ENCODE results near the gene ANK3. TPM values are rescaled to one million over a fixed set of nuclear protein-coding genes. Genes with fewer than 3 reads are reported as not detected.
A peak's percentile ranks its signal among the peaks of the same experiment; 100 is the strongest.

ANK3 gene
- total and polyA plus RNA-seq, 4 donors, result 101 to 318 (median 146) TPM

DNA sequence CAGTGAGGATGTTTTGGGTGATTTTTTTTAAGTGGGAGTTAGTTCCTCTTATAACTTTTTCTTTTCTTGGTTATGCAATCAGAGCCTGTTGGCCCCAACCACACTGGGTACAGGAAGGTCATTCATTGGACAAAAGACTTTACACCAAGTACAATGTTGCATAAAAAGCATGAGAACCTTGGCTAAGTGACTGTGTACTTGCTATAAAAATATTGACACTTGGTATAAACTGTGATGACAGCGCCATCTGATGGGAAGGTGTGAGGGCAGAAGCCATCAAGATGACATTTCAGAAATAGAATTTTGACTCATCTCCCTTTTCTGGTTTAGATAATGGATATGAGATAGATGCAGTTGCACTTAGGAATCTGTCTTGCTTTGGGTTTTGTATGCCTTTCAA is 357.0 kb downstream of the ANK3 start:
- Histone ChIP-seq H3K4me1 (ENCODE audit: control insufficient read depth, insufficient read depth, low read length) (no peaks in the 10 kb centered on the region), H3K27ac (ENCODE audit: low read depth, low read length) (no peak overlapping the region), H3K4me3 (ENCODE audit: low read depth, low read length) (no peak overlapping the region), H3K27me3 (ENCODE audit: control insufficient read depth, insufficient read depth, low read length) (no peaks in the 10 kb centered on the region), H3K36me3 (ENCODE audit: control insufficient read depth, insufficient read depth, low read length) (peaks cover 4% of the 10 kb centered on the region), H3K9me3 (ENCODE audit: control insufficient read depth, insufficient read depth, low read length) (no peaks in the 10 kb centered on the region)
- peak in 3 of 6 donors; percentile 9 to 74 (median 37) for DNase-seq (ENCODE audit: low read depth in 4 of 6, low spot score in 6 of 6)
- WGBS (ENCODE audit: insufficient coverage), result 20% methylated on average over 1 of the region's 1 CpG

DNA sequence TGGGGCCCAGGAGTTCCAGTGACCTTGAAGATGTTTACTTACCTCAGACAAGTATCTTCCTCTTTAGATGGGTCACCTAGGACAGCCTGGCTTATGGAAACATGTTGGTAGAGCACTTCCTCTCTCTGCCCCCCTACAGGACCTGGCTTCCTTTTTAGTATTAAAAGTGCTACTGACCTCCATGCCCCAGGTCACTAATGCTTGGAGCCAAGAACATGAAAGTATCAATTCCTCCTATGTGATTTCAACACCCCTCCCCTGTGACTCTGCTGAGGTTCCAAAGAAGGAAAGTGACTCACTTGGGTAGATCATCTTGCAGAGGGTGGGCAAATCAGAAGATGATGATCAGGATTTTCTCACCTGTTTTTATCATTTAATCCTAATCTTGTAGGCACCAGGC is 358.0 kb downstream of the ANK3 start:
- H3K27me3 ChIP-seq (ENCODE audit: control insufficient read depth, insufficient read depth, low read length), result no peaks in the 10 kb centered on the region
- H3K27ac ChIP-seq (ENCODE audit: low read depth, low read length), result no peak overlapping the region
- H3K4me3 ChIP-seq (ENCODE audit: low read depth, low read length), result no peak overlapping the region
- peaks cover 4% of the 10 kb centered on the region for H3K36me3 ChIP-seq (ENCODE audit: control insufficient read depth, insufficient read depth, low read length)
- DNase-seq (ENCODE audit: low read depth in 4 of 6, low spot score in 6 of 6), result no peak
- no peaks in the 10 kb centered on the region for H3K4me1 ChIP-seq (ENCODE audit: control insufficient read depth, insufficient read depth, low read length)
- H3K9me3 ChIP-seq (ENCODE audit: control insufficient read depth, insufficient read depth, low read length), result no peaks in the 10 kb centered on the region

DNA sequence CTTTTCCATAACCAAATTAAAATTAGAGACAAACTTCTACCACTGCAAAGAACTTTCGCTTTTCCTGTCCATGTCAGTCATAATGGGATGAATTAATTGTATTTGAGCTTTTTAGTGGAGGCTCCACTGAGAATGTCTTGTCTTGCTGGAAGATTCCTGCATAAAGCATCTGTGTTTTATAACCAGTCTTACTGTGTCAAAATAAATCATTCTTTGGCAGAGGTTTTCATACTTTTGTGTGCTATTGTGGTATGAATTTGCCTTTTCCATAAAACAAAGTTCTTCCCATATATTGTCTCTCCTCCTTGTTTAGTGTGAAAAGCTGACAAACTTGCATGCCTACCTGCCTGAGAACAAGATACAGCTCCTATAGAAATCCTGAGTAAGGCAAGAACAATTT is 358.5 kb downstream of the ANK3 start:
- no CpG with 5 or more reads among the region's 1 CpG for WGBS (ENCODE audit: insufficient coverage)
- H3K9me3 ChIP-seq (ENCODE audit: control insufficient read depth, insufficient read depth, low read length), result no peaks in the 10 kb centered on the region
- no peak overlapping the region for H3K4me3 ChIP-seq (ENCODE audit: low read depth, low read length)
- no peaks in the 10 kb centered on the region for H3K27me3 ChIP-seq (ENCODE audit: control insufficient read depth, insufficient read depth, low read length)
- H3K27ac ChIP-seq (ENCODE audit: low read depth, low read length), result no peak overlapping the region
- no peak for DNase-seq (ENCODE audit: low read depth in 4 of 6, low spot score in 6 of 6)
- H3K36me3 ChIP-seq (ENCODE audit: control insufficient read depth, insufficient read depth, low read length), result peaks cover 4% of the 10 kb centered on the region
- no peaks in the 10 kb centered on the region for H3K4me1 ChIP-seq (ENCODE audit: control insufficient read depth, insufficient read depth, low read length)

DNA sequence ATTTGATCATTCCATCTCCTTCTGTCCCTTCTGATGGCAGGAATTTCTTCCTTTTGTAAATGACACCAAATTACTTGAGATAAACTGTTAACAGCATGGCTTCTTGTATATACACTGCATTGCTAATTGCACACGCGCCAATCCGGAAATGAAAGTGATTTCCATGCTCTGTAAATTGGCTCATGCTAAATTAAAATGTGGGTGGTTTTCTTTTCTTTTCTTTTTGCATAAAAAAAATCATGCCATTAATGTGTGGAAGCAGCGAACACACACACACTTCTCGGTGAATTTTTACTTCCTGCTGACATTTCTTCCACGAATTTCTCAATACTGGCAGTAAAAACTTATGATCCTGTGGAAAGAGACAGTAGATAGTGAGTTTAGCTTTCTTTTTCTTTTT is 360.2 kb downstream of the ANK3 start:
- Histone ChIP-seq H3K4me1 (ENCODE audit: control insufficient read depth, insufficient read depth, low read length) (no peaks in the 10 kb centered on the region), H3K9me3 (ENCODE audit: control insufficient read depth, insufficient read depth, low read length) (no peaks in the 10 kb centered on the region), H3K27me3 (ENCODE audit: control insufficient read depth, insufficient read depth, low read length) (no peaks in the 10 kb centered on the region), H3K4me3 (ENCODE audit: low read depth, low read length) (no peak overlapping the region), H3K27ac (ENCODE audit: low read depth, low read length) (no peak overlapping the region), H3K36me3 (ENCODE audit: control insufficient read depth, insufficient read depth, low read length) (peaks cover 4% of the 10 kb centered on the region)
- WGBS (ENCODE audit: insufficient coverage), result no CpG with 5 or more reads among the region's 6 CpGs
- peak in 3 of 6 donors; percentile 14 to 86 (median 59) for DNase-seq (ENCODE audit: low read depth in 4 of 6, low spot score in 6 of 6)

DNA sequence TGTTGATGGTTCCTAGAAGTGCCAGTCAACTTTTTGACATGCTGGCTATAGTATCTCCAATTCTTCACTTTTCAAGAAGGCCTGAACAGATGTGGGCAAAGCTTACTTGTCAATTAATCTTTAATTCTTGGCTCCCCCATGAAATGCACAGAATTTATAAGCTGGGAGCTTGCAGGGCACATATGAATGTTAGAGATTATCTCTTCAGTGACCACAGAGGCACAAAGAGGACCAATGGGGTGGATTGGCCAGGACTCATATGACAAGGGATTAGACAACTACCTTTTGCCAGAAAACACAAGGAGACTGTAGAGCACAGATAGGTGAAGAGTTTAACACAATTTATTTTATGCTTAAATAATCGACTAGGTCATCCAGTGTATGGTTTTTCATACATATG is 361.6 kb downstream of the ANK3 start:
- peaks cover under 1% of the 10 kb centered on the region for H3K36me3 ChIP-seq (ENCODE audit: control insufficient read depth, insufficient read depth, low read length)
- no peaks in the 10 kb centered on the region for H3K9me3 ChIP-seq (ENCODE audit: control insufficient read depth, insufficient read depth, low read length)
- no peak overlapping the region for H3K4me3 ChIP-seq (ENCODE audit: low read depth, low read length)
- DNase-seq (ENCODE audit: low read depth in 4 of 6, low spot score in 6 of 6), result no peak
- H3K27ac ChIP-seq (ENCODE audit: low read depth, low read length), result no peak overlapping the region
- H3K27me3 ChIP-seq (ENCODE audit: control insufficient read depth, insufficient read depth, low read length), result no peaks in the 10 kb centered on the region
- no peaks in the 10 kb centered on the region for H3K4me1 ChIP-seq (ENCODE audit: control insufficient read depth, insufficient read depth, low read length)
- no CpG with 5 or more reads among the region's 1 CpG for WGBS (ENCODE audit: insufficient coverage)

DNA sequence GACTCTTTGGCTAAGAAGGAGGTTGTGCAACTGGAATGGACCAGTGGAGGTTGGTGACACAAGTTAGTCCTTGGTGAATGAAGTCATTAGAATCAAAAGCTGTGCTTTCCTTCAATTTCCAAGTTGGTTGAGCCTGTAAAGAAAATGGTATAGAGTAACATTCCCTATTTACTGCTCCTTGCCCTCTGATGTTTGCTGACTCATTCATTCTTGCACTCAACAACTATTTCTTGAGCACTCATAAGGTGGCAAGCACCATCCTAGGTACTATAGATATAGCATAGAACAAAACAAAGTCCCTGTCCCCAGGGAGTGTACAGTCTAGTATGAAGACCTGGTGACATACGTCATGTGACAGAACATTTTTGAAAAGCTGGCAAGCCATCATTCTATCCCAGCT is 364.4 kb downstream of the ANK3 start:
- H3K9me3 ChIP-seq (ENCODE audit: control insufficient read depth, insufficient read depth, low read length), result no peaks in the 10 kb centered on the region
- no peaks in the 10 kb centered on the region for H3K27me3 ChIP-seq (ENCODE audit: control insufficient read depth, insufficient read depth, low read length)
- no peak overlapping the region for H3K27ac ChIP-seq (ENCODE audit: low read depth, low read length)
- no CpG with 5 or more reads among the region's 1 CpG for WGBS (ENCODE audit: insufficient coverage)
- no peaks in the 10 kb centered on the region for H3K36me3 ChIP-seq (ENCODE audit: control insufficient read depth, insufficient read depth, low read length)
- DNase-seq (ENCODE audit: low read depth in 4 of 6, low spot score in 6 of 6), result no peak
- H3K4me3 ChIP-seq (ENCODE audit: low read depth, low read length), result no peak overlapping the region
- no peaks in the 10 kb centered on the region for H3K4me1 ChIP-seq (ENCODE audit: control insufficient read depth, insufficient read depth, low read length)

DNA sequence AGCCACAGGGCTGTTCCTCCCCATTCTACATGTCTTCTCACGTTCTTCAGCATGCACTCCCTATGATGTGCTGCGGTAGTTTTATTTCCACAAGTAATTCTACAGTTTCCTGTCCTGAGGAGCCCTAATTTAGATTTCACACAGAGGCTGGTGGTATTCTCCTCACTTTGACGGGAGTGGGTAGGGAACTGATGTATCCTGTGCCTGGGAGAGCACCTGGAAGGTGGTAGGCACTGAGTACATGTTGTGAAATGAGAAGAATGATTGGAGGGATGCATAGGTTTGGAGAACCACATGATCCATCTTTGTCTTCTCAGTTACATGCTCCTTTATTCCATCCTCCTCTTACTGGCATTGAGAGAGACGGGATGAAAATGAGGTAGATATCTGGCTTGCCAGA is 365.2 kb downstream of the ANK3 start:
- Histone ChIP-seq H3K4me1 (ENCODE audit: control insufficient read depth, insufficient read depth, low read length) (no peaks in the 10 kb centered on the region), H3K4me3 (ENCODE audit: low read depth, low read length) (no peak overlapping the region), H3K36me3 (ENCODE audit: control insufficient read depth, insufficient read depth, low read length) (no peaks in the 10 kb centered on the region), H3K27me3 (ENCODE audit: control insufficient read depth, insufficient read depth, low read length) (no peaks in the 10 kb centered on the region), H3K27ac (ENCODE audit: low read depth, low read length) (no peak overlapping the region), H3K9me3 (ENCODE audit: control insufficient read depth, insufficient read depth, low read length) (no peaks in the 10 kb centered on the region)
- DNase-seq (ENCODE audit: low read depth in 4 of 6, low spot score in 6 of 6), result no peak
- WGBS (ENCODE audit: insufficient coverage), result no CpG with 5 or more reads among the region's 4 CpGs

DNA sequence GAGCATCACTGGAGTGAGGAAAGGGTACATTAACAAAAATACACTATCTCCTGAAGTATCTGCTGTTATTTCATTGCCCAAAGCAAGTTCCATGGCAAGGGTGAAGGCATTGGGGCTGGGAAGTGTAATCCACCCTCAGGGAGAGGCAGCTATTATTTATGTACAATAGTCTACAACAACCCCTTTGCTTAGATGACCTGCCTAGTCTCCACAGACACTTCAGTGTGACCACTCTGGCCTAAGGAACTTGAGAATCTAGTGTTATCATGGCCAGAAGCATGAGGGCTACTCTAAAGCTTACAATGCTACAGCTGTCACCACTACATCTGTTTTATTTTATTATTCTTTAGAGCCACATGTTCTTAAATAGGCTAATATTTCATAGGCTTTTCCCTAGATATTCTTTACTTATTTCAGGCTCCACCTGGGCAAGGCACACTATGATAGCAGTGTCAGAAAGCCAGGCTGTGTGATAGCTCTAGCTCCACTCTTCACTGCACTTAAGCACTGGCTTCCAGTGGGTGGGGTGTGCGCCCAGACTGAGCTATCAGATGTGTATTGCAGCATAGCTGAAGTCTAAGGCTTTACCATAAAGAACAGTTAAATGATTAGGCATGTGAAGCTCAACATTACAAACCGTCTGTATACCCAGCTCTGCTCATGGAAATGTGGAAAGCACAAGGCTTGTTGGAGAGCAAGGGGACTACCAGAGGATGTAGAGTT is 366.4 kb downstream of the ANK3 start:
- no peaks in the 10 kb centered on the region for H3K27me3 ChIP-seq (ENCODE audit: control insufficient read depth, insufficient read depth, low read length)
- no peak for DNase-seq (ENCODE audit: low read depth in 4 of 6, low spot score in 6 of 6)

DNA sequence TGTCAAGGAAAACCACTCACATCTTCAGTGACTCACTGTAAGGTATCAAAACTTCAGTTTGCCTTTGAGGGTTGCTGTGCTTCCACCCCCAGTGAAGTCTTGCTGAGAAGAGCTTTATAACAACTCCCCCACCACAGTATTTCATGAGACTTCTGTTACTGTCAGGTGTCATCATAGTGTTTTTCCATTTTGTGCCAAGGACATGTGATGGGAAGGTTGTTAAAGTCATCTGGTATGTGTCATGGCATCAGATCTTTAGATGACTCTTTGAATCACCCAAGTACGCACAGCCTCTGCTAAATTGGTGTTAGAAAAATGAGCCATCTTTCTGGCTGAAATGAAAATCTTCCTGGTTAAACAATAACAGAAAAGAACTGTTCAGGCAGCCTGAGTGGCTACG is 368.3 kb downstream of the ANK3 start:
- WGBS (ENCODE audit: insufficient coverage), result 100% methylated on average over 1 of the region's 2 CpGs

More for the DNA sequence above, 366.4 kb downstream of the ANK3 start:
- 83% methylated on average over 1 of the region's 2 CpGs for WGBS (ENCODE audit: insufficient coverage)
- no peak overlapping the region for H3K4me3 ChIP-seq (ENCODE audit: low read depth, low read length)
- H3K27ac ChIP-seq (ENCODE audit: low read depth, low read length), result no peak overlapping the region
- H3K36me3 ChIP-seq (ENCODE audit: control insufficient read depth, insufficient read depth, low read length), result no peaks in the 10 kb centered on the region
- no peaks in the 10 kb centered on the region for H3K9me3 ChIP-seq (ENCODE audit: control insufficient read depth, insufficient read depth, low read length)
- H3K4me1 ChIP-seq (ENCODE audit: control insufficient read depth, insufficient read depth, low read length), result no peaks in the 10 kb centered on the region

DNA sequence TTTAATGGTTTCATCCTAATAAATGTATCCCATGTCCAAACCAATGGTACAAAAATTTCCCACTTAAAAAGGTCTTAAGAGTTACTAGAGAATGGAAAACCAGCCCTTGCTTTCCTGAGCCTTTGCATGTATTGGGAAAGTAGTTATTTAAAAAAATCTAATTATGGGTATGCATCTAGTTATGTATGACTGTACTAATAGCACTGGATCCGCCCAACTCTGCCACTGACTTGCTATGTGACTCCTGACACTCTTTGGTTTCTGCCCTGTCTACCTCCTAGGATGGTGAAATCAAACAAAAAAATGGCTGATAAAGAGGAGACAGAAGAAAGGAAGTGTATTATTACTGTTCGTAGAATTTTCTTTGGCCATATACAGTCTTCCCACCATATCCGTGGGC is 372.9 kb downstream of the ANK3 start:
- Histone ChIP-seq H3K27ac (ENCODE audit: low read depth, low read length) (no peak overlapping the region), H3K36me3 (ENCODE audit: control insufficient read depth, insufficient read depth, low read length) (no peaks in the 10 kb centered on the region), H3K4me1 (ENCODE audit: control insufficient read depth, insufficient read depth, low read length) (no peaks in the 10 kb centered on the region), H3K27me3 (ENCODE audit: control insufficient read depth, insufficient read depth, low read length) (no peaks in the 10 kb centered on the region), H3K4me3 (ENCODE audit: low read depth, low read length) (no peak overlapping the region), H3K9me3 (ENCODE audit: control insufficient read depth, insufficient read depth, low read length) (no peaks in the 10 kb centered on the region)
- DNase-seq (ENCODE audit: low read depth in 4 of 6, low spot score in 6 of 6), result no peak
- WGBS (ENCODE audit: insufficient coverage), result 100% methylated on average over 1 of the region's 3 CpGs

More for the DNA sequence above, 368.3 kb downstream of the ANK3 start:
- Histone ChIP-seq H3K4me1 (ENCODE audit: control insufficient read depth, insufficient read depth, low read length) (no peaks in the 10 kb centered on the region), H3K27me3 (ENCODE audit: control insufficient read depth, insufficient read depth, low read length) (no peaks in the 10 kb centered on the region), H3K9me3 (ENCODE audit: control insufficient read depth, insufficient read depth, low read length) (no peaks in the 10 kb centered on the region), H3K36me3 (ENCODE audit: control insufficient read depth, insufficient read depth, low read length) (no peaks in the 10 kb centered on the region), H3K4me3 (ENCODE audit: low read depth, low read length) (no peak overlapping the region), H3K27ac (ENCODE audit: low read depth, low read length) (no peak overlapping the region)
- DNase-seq (ENCODE audit: low read depth in 4 of 6, low spot score in 6 of 6), result no peak
